HG03045 (cell line): ENCODE results near the gene RBM19.

Experiments
- ATAC-seq: cut with Tn5 transposase; IDR thresholded peaks from one replicate; pipeline ENCODE4 v1.9.1; 2021; ENCODE audit warnings: mild to moderate bottlenecking, moderate library complexity; ENCODE audit not compliant: unreplicated experiment

The RBM19 gene

GRCh38 chr12:113990250-113991223 is 24.4 kb upstream of the RBM19 start:
- no peak for ATAC-seq

- no peak for ATAC-seq
Measured at GRCh38 chr12:113988976-113989375, 22.9 kb upstream of the RBM19 start.

GRCh38 chr12:113988064-113988451 is 21.9 kb upstream of the RBM19 start:
- ATAC-seq = no peak

DNA sequence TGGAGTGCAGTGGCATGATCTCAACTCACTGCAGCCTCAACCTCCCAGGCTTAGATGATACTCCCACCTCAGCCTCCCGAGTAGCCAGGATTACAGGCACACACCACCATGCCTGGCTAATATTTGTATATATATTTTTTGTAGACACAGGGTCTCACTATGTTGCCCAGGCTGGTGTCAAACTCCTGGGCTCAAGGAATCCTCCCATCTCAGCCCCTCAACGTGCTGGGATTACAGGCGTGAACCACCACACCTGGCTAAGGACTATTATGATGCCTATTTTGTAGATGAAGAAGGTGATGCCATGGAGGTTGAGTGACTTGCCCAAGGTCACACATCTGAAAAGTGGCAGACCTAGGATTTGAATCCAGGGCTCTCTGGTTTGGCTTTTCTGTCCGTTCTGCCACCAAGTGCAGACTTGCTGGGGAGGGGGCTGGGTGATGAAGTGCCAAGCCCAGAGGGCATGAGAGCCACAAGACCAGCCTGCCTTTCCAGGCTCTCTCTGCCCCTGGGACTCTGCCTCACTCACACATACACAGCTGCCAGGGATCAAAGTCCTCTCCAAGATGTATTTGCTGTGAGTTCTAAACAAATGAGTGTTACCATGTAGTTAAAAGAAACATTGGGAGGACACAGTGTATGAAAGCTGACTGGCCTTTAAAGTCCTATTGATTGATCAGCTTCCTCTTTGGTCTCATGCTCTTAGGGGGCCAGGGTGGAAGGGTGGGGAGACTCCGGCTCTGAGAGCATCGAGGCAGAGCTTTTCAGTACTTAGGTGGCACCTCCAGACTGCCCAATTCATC is 21.3 kb upstream of the RBM19 start:
- no peak for ATAC-seq

DNA sequence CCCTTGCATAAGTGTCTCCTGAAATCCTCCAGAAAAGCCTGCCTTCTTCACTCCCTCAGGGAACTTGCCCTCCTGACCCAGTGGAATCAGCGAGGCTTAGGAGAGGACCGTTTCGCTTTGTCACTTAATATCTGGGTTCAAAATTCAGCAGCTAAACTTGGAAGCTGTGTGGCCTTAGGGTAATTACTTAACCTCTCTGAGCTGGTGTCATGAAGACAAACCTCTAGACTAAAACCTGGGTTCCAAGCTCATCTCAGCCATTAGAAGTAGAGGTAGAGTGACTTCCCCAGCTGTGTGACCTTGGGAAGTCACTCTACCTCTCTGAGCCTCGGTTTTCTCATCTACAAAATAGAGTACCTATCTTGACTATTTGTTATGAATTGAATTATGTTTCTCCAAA is 18.3 kb upstream of the RBM19 start:
- ATAC-seq = no peak

DNA sequence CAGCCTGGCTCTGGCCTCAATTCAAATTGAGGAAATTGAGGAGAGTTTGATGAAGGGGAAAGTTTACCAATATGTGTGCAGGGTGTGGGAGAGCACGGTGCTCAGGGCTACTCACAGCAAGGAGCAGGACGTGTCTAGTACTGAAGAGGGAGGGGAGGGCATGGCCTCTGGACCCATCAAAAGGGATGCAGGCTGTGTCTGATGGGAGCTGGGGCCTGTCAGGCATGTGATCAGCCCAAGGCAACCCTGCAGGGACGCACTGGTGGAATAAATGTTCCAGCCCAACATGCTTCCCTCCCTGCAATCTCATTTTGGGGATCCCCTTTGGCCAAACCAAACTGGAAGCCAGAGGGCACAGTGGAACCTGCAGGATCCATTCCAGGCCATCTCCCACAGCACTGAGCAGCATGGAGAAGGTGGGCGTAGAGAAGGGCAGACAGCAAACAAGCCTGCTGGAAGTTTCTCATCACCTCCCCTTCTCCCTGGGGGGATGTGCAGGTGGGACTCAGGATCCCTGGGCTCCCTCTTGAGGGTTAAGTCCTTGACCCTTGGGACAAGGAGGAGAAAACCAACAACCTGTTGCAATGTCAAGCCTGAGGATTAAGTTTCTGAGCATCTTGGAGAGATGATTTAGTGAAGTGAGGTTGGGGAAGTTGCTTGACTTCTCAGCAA is 17.8 kb upstream of the RBM19 start:
- no peak for ATAC-seq

DNA sequence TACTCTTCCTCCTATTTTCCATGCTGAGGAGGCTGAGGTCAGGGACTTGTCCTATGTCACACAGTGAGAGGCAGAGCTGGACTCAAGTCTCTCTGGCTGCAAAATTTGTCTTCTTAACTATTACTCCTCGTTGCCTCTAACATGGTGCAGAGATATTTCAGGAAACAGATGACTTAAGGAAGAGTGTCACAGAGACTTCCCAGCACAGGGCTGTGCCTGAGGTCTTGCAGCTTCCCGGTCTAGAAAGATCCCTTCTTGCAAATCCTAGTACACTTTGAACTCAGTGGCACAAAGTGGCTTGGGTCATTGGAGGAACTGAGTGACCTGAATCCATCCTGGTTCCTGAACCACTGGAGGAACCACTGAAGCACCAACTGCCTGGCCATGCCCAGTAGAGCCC is 17.1 kb upstream of the RBM19 start:
- ATAC-seq = no peak

DNA sequence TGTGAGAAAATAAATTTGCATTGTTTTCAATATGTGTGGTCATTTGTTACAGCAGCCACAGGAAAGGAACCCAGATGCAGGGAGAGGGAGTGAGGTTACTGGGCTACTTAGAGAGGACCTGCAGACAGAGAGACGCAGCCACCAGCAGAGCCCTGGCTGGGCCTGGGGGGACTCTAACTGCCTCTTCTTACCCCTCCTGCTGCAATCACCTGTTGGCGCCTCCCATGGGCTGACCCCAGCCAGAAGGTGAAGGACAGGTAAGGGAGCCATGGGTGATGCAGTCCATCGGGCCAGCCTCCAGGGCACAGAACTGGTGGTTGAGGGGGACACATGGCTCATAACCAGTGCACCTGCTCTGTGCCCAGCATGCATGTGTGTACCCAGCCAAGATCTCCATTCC is 15.8 kb upstream of the RBM19 start:
- no peak for ATAC-seq

- ATAC-seq = no peak
Measured at GRCh38 chr12:113980537-113981337, 14.6 kb upstream of the RBM19 start.

- no peak for ATAC-seq
Measured at GRCh38 chr12:113980054-113980453, 13.9 kb upstream of the RBM19 start.

DNA sequence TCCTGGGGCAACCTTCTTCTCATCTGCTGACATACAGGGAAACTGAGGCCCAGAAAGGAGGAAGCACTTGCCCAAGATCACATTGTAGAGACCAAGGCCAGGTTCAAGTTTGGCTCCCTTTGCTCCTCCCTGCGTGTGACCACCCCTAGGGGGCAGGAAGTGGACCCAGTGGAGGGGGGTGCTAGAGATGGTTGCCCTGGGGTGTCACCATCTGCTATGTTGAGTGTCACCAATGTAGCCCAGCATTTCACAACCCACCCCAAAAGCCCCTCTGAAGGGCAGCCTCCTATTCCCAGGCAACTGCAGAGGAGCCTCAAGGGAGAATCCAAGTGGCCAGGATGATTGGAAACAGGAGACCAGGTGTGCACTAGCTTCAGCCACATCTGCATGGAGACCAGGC is 12.0 kb upstream of the RBM19 start:
- ATAC-seq = no peak

DNA sequence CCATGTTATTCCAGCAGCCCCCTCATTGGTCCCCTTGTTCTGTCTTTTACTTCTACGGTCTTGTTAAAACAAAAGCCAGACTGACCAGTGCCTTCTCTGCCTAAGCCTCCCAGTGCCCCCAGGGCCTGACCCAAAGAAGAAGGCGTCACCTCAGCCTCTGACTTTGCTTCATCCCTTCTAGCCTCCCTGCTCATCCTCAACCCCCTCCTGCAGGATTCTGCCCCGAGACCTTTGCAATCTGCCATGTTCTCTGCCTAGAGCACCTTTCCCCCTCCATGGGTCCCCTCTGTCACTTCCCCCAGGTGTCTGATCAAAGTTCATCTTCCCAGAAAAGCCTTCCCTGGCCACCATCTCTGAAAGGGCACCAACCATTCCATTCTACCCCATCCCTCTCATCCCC is 7.9 kb upstream of the RBM19 start:
- ATAC-seq = no peak

- no peak for ATAC-seq
Measured at GRCh38 chr12:113973109-113973904, 7.2 kb upstream of the RBM19 start.

- no peak for ATAC-seq
Measured at GRCh38 chr12:113971392-113971791, 5.3 kb upstream of the RBM19 start.

DNA sequence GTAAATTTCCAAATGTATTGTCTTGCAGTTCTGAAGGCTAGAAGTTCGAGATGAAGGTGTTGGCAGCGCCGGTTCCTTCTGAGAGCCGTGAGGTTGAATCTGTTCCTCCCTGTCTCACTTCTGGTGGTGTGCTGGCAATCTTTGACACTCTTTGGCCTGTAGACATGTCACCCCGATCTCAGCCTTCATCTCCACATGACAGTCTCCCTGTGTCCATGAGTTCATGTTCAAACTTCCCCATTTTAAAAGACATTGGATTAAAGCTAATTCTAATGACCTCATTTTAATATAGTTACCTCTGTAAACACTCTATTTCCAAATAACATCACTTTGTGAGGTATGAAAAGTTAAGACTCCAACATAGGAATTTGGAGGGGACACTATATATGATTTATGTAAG is 4.1 kb upstream of the RBM19 start:
- ATAC-seq = no peak

- no peak for ATAC-seq
Measured at GRCh38 chr12:113967368-113967767, 1.2 kb upstream of the RBM19 start.

DNA sequence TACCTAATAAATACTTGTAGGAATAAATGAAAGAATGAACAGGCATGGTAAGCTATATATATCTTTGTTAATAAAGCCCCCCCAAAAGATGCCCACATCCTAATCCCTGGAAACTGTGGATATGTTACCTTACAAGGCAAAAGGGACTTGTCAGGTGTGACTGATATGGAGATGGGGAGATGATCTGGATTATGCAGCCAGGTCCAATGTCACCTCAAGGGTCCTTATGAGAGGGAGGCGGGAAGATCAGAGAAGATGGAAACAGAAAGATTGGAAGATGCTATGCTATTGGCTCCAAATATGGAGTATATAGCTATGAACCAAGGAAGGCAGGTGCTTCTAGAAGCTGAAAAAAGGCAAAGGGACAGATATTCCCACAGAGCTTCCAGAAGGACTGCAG is 3.4 kb downstream of the RBM19 start:
- no peak for ATAC-seq

DNA sequence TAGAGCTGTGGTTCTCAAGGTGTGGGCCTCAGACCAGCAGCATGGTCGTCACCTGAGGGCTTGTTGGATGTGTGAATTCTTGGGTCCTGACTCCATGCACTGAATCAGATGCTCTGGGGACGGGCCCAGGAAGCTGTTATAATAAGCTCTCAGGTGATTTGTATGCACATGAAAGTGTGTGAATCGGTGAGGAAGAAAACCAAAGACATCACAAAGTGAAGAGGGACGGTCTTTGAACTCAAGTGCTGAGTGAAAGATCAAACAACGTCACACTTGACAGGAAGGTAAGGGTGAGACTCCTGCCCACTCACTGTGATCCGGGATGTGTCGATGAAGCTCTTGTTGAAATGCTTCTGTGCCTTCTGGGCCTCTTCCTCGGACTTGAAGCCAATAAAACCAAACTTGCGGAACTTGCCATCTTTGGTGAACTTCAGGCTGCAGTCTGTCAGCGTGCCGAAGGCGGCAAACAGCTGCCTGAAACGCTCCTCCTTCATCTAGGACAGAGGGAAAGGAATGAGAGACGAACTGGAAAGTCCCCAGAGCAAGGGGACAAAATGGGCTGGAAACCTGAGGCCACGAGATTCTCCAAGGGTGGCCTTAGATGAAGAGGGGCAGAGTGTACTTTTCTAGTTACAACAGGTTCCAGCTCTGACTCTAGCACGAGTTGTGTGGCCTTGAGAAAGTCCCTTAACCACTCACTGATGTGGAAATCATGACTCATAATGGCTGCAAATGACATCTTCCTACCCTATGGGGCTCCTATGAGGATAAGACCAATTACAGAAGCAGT is 4.0 kb downstream of the RBM19 start:
- ATAC-seq = peak; percentile 39

DNA sequence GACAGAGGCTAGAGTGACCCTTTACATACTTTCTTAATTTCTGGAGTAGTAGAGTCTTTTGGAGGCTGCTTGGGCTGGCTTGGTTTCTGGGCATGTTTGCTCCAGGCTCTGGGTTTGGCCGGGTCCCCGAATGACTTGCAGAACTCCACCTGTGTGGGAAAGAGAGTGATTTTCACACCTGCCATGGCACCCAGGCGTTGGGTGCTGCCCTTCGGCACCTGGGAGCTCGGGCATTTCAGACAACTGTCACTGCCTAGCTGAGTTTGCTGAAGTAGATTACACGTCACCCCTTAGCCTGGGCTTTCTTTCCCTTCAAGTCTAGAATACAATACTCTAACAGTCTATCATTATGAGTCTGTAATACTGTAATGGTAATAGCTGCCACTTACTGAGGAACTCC is 6.1 kb downstream of the RBM19 start:
- no peak for ATAC-seq
